Osteocyte (in vitro differentiated cells): Measurements from ENCODE around the gene LMCD1. TPM values are rescaled to one million over a fixed set of nuclear protein-coding genes. Genes with fewer than 3 reads are reported as not detected.

Experiments
- DNase-seq: peaks from one replicate; pipeline ENCODE4 v3.0.0; 2021; ENCODE audit warnings: mixed read lengths; ENCODE audit not compliant: unreplicated experiment; ENCODE audit errors: extremely low spot score
- H3K27ac Mint-ChIP-seq: one replicate; pipeline ENCODE4 v1.8.0; 2021; ENCODE audit warnings: mild to moderate bottlenecking, mixed read lengths; ENCODE audit not compliant: unreplicated experiment
- H3K27me3 Mint-ChIP-seq: one replicate; pipeline ENCODE4 v1.8.0; 2021; ENCODE audit warnings: mixed read lengths; ENCODE audit not compliant: unreplicated experiment
- H3K36me3 Mint-ChIP-seq: one replicate; pipeline ENCODE4 v1.8.0; 2021; ENCODE audit warnings: mixed read lengths; ENCODE audit not compliant: unreplicated experiment
- H3K4me1 Mint-ChIP-seq: one replicate; pipeline ENCODE4 v1.8.0; 2021; ENCODE audit warnings: mixed read lengths; ENCODE audit not compliant: unreplicated experiment
- H3K4me3 Mint-ChIP-seq: one replicate; pipeline ENCODE4 v1.8.0; 2021; ENCODE audit warnings: mild to moderate bottlenecking, moderate library complexity, mixed read lengths; ENCODE audit not compliant: unreplicated experiment
- H3K9me3 Mint-ChIP-seq: one replicate; pipeline ENCODE4 v1.8.0; 2021; ENCODE audit warnings: mixed read lengths; ENCODE audit not compliant: unreplicated experiment
- CTCF ChIP-seq: fragments of 200-600 bp; sonication (generic); IDR thresholded peaks from 2 replicates; pipeline ENCODE4 v1.5.0; 2021; ENCODE audit warnings: antibody characterized with exemption, mild to moderate bottlenecking, moderate library complexity
- total RNA-seq: library from RNA; stranded (reverse); gene quantifications from 2 replicates; pipeline ENCODE4 v1.2.1, GENCODE V29; 2021

LMCD1 gene
- total RNA-seq, 1 donor from 2014 or later: 136 TPM

GRCh38 chr3:8516783-8517182 lies 15.2 kb downstream of the LMCD1 start:
- H3K36me3 Mint-ChIP-seq: peaks cover 58% of the 10 kb centered on the region
- H3K4me3 Mint-ChIP-seq: no peak overlapping the region
- no peak for DNase-seq
- H3K27me3 Mint-ChIP-seq: no peaks in the 10 kb centered on the region
- H3K9me3 Mint-ChIP-seq: peaks cover 6% of the 10 kb centered on the region
- peak overlapping the region; percentile 28 for H3K27ac Mint-ChIP-seq
- no peak for TF ChIP-seq CTCF
- peaks cover 73% of the 10 kb centered on the region for H3K4me1 Mint-ChIP-seq

- no peak for TF ChIP-seq CTCF
- no peak overlapping the region for H3K4me3 Mint-ChIP-seq
- peak overlapping the region; percentile 76 for H3K27ac Mint-ChIP-seq
- H3K4me1 Mint-ChIP-seq: peaks cover 78% of the 10 kb centered on the region
- peaks cover 60% of the 10 kb centered on the region for H3K36me3 Mint-ChIP-seq
- H3K9me3 Mint-ChIP-seq: peaks cover 6% of the 10 kb centered on the region
- DNase-seq: no peak
- H3K27me3 Mint-ChIP-seq: no peaks in the 10 kb centered on the region
These were observed 15.9 kb downstream of the LMCD1 start for GRCh38 chr3:8517487-8517886.

GRCh38 chr3:8518138-8518537 lies 16.5 kb downstream of the LMCD1 start:
- Mint-ChIP-seq H3K27me3 (no peaks in the 10 kb centered on the region), H3K4me1 (peaks cover 82% of the 10 kb centered on the region), H3K9me3 (peaks cover 6% of the 10 kb centered on the region), H3K27ac (peak overlapping the region; percentile 76), H3K36me3 (peaks cover 64% of the 10 kb centered on the region), H3K4me3 (no peak overlapping the region)
- no peak for TF ChIP-seq CTCF
- no peak for DNase-seq

- H3K27me3 Mint-ChIP-seq: no peaks in the 10 kb centered on the region
- peaks cover 6% of the 10 kb centered on the region for H3K9me3 Mint-ChIP-seq
- no peak overlapping the region for H3K4me3 Mint-ChIP-seq
- peaks cover 78% of the 10 kb centered on the region for H3K4me1 Mint-ChIP-seq
- H3K36me3 Mint-ChIP-seq: peaks cover 61% of the 10 kb centered on the region
- no peak for TF ChIP-seq CTCF
- peak overlapping the region; percentile 76 for H3K27ac Mint-ChIP-seq
- no peak for DNase-seq
These were observed 17.5 kb downstream of the LMCD1 start for GRCh38 chr3:8519156-8519555.

GRCh38 chr3:8519774-8520448 lies 18.3 kb downstream of the LMCD1 start:
- peak overlapping the region; percentile 76 for H3K27ac Mint-ChIP-seq
- no peak overlapping the region for H3K4me3 Mint-ChIP-seq
- no peak for DNase-seq
- peaks cover 57% of the 10 kb centered on the region for H3K36me3 Mint-ChIP-seq
- peaks cover 6% of the 10 kb centered on the region for H3K9me3 Mint-ChIP-seq
- H3K4me1 Mint-ChIP-seq: peaks cover 83% of the 10 kb centered on the region
- H3K27me3 Mint-ChIP-seq: no peaks in the 10 kb centered on the region
- TF ChIP-seq CTCF: no peak
